GM20000 (cell line): ENCODE results near the gene RAB28.

ENCODE experiments used
- DNase-seq: peaks from one replicate; pipeline ENCODE4 v3.0.0; 2012; ENCODE audit warnings: low spot score
- TF ChIP-seq, protein P1 (sequence below): IDR thresholded peaks from 2 replicates; pipeline ENCODE4 v1.5.1; 2012; ENCODE audit warnings: mild to moderate bottlenecking, control low read depth; ENCODE audit errors: extremely low read depth, missing control alignments

Gene RAB28

GRCh38 chr4:13355111-13355880 is 128.8 kb downstream of the RAB28 start:
- TF ChIP-seq, protein P1, sequence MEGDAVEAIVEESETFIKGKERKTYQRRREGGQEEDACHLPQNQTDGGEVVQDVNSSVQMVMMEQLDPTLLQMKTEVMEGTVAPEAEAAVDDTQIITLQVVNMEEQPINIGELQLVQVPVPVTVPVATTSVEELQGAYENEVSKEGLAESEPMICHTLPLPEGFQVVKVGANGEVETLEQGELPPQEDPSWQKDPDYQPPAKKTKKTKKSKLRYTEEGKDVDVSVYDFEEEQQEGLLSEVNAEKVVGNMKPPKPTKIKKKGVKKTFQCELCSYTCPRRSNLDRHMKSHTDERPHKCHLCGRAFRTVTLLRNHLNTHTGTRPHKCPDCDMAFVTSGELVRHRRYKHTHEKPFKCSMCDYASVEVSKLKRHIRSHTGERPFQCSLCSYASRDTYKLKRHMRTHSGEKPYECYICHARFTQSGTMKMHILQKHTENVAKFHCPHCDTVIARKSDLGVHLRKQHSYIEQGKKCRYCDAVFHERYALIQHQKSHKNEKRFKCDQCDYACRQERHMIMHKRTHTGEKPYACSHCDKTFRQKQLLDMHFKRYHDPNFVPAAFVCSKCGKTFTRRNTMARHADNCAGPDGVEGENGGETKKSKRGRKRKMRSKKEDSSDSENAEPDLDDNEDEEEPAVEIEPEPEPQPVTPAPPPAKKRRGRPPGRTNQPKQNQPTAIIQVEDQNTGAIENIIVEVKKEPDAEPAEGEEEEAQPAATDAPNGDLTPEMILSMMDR: no peak
- DNase-seq: no peak

DNA sequence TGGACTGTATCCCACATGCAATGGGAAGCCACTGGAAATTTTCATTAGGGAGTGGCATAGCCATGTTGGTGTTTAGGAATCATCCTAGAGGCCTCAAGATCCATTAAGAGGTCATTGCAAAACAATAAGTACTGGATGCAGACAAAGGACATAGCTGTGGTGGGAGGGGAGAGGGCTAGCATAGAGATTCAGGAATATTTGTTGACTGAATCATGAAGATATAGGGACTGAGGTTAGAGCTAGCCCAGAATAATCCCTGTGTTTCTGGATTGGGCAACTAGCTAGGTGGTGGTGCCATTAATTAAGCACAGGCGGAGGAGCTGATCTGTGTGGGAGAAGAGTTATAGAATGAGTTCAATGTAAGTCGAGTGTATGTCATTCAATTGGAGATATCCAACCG is 135.0 kb downstream of the RAB28 start:
- no peak for DNase-seq
- TF ChIP-seq, protein P1: no peak

DNA sequence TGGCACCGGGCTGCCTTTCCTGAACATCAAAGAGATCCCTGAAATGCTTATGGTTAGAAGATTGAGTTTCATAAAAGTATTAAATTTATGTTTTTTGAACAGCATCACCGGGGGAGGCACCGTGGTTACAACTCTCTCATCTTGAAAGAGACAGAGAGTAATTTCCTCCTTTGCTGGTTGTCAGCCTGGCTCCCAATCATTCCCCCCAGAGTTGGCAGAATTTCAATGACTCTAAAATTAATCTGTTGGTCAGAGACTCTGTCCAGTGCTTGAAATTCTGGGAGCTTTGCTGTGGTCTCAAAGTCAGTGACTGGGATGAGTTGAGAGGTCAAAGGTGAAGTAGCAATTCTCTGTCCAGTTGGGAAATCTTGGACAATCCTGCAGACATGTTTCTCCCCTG is 135.9 kb downstream of the RAB28 start:
- DNase-seq: no peak
- TF ChIP-seq, protein P1: no peak

- TF ChIP-seq, protein P1: no peak
- no peak for DNase-seq
Measured at GRCh38 chr4:13347517-13348125, 136.5 kb downstream of the RAB28 start.

GRCh38 chr4:13344216-13344615 is 139.9 kb downstream of the RAB28 start:
- no peak for DNase-seq
- TF ChIP-seq, protein P1: no peak

DNA sequence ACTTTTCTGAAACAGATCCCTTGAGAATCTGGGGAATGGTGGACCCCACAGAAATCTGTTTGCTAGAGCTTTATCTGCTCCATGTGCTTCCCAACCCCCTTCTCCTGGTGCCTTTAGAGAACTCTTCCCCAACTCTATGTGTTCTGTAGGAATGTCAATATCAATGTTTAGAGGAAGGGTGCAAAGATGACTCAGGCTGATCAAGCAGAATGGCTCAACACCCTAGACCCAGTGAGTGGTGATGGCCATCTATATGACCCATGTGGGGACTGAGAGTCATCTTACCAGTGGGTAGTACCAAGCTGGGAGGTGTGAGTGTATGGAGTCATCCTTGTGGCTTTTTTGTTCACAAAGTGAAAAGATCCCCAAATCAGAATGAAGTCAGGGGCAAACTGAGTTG is 143.5 kb downstream of the RAB28 start:
- TF ChIP-seq, protein P1: no peak
- DNase-seq: no peak

- no peak for DNase-seq
- TF ChIP-seq, protein P1: no peak
Measured at GRCh38 chr4:13331827-13332226, 152.3 kb downstream of the RAB28 start.
